Erythroblast (primary cell): ENCODE measurements around the gene ZNF473.

Experiments
- GATA1 ChIP-seq: IDR thresholded peaks from 2 replicates; pipeline ENCODE4 v1.6.1; 2011; ENCODE audit warnings: low read depth, mild to moderate bottlenecking, control low read depth, low read length, moderate library complexity
- POLR2A ChIP-seq: IDR thresholded peaks from 2 replicates; pipeline ENCODE4 v1.6.1; 2011; ENCODE audit warnings: mild to moderate bottlenecking, low read length

- no peak for TF ChIP-seq POLR2A
- no peak for TF ChIP-seq GATA1
Observed at GRCh38 chr19:50030937-50031336, 5.1 kb downstream of the ZNF473 start.
